HG03139 (cell line): Measurements from ENCODE around the gene EIF3D.
"Not testable (repeated sequence)": the region's sequence is repeated elsewhere in the genome, so short reads cannot be mapped to it uniquely, and the experiment has no call there.

Experiments
- ATAC-seq: cut with Tn5 transposase; IDR thresholded peaks from one replicate; pipeline ENCODE4 v1.9.1; 2021; ENCODE audit not compliant: unreplicated experiment

Gene EIF3D

GRCh38 chr22:36550701-36551495, 21.9 kb upstream of the EIF3D start:
- ATAC-seq: no peak

- no peak for ATAC-seq
Measured at GRCh38 chr22:36549033-36549432, 20.1 kb upstream of the EIF3D start.

- no peak for ATAC-seq
Measured at GRCh38 chr22:36548606-36549005, 19.6 kb upstream of the EIF3D start.

GRCh38 chr22:36546932-36547331, 18.0 kb upstream of the EIF3D start:
- no peak for ATAC-seq

- ATAC-seq: no peak
Measured at GRCh38 chr22:36546092-36546804, 17.3 kb upstream of the EIF3D start.

- no peak for ATAC-seq
Measured at GRCh38 chr22:36544107-36544620, 15.2 kb upstream of the EIF3D start.

- no peak for ATAC-seq
Measured at GRCh38 chr22:36541831-36542411, 13.0 kb upstream of the EIF3D start.

GRCh38 chr22:36540867-36541642, 12.1 kb upstream of the EIF3D start:
- ATAC-seq: no peak

- ATAC-seq: no peak
Measured at GRCh38 chr22:36538529-36538928, 9.6 kb upstream of the EIF3D start.

- ATAC-seq: no peak
Measured at GRCh38 chr22:36536717-36537116, 7.8 kb upstream of the EIF3D start.

GRCh38 chr22:36533320-36533719, 4.4 kb upstream of the EIF3D start:
- not testable (repeated sequence) for ATAC-seq

- no peak for ATAC-seq
Measured at GRCh38 chr22:36532466-36532865, 3.5 kb upstream of the EIF3D start.

GRCh38 chr22:36528341-36528740, 625 bp downstream of the EIF3D start:
- ATAC-seq: no peak

- ATAC-seq: no peak
Measured at GRCh38 chr22:36522662-36523061, 6.3 kb downstream of the EIF3D start.

GRCh38 chr22:36520423-36520822, 8.5 kb downstream of the EIF3D start:
- no peak for ATAC-seq

- not testable (repeated sequence) for ATAC-seq
Measured at GRCh38 chr22:36519906-36520305, 9.1 kb downstream of the EIF3D start.

GRCh38 chr22:36514766-36515165, 14.2 kb downstream of the EIF3D start:
- no peak for ATAC-seq

GRCh38 chr22:36512991-36513390, 16.0 kb downstream of the EIF3D start:
- no peak for ATAC-seq

GRCh38 chr22:36512333-36512732, 16.6 kb downstream of the EIF3D start:
- ATAC-seq: no peak

- no peak for ATAC-seq
Measured at GRCh38 chr22:36510966-36511881, 17.7 kb downstream of the EIF3D start.
